Anterior cingulate cortex (tissue), 58 donors: Measurements from ENCODE around the gene SPAG5.

Source experiments
- DNase-seq, 58 donors: peaks; one replicate each; lab custom pipeline; 2025; lab: John Stamatoyannopoulos, UW

The SPAG5 gene

GRCh38 chr17:28547096-28547622, 51.7 kb downstream of the SPAG5 start:
- no peak for DNase-seq

GRCh38 chr17:28545787-28546415, 52.9 kb downstream of the SPAG5 start:
- no peak for DNase-seq

- no peak for DNase-seq
Measured at GRCh38 chr17:28545141-28545503, 53.7 kb downstream of the SPAG5 start.

- no peak for DNase-seq
Measured at GRCh38 chr17:28544402-28545140, 54.3 kb downstream of the SPAG5 start.

GRCh38 chr17:28541439-28541838, 57.4 kb downstream of the SPAG5 start:
- no peak for DNase-seq

GRCh38 chr17:28540231-28540630, 58.6 kb downstream of the SPAG5 start:
- DNase-seq: no peak

GRCh38 chr17:28538296-28538895, 60.4 kb downstream of the SPAG5 start:
- no peak for DNase-seq

- DNase-seq: no peak
Measured at GRCh38 chr17:28537219-28537610, 61.6 kb downstream of the SPAG5 start.

GRCh38 chr17:28536532-28537218, 62.1 kb downstream of the SPAG5 start:
- no peak for DNase-seq

- DNase-seq: no peak
Measured at GRCh38 chr17:28534740-28535375, 64.0 kb downstream of the SPAG5 start.

GRCh38 chr17:28533091-28533807, 65.6 kb downstream of the SPAG5 start:
- DNase-seq: no peak

- no peak for DNase-seq
Measured at GRCh38 chr17:28532050-28532960, 66.5 kb downstream of the SPAG5 start.

- DNase-seq: no peak
Measured at GRCh38 chr17:28530926-28531325, 67.9 kb downstream of the SPAG5 start.

GRCh38 chr17:28530250-28530649, 68.6 kb downstream of the SPAG5 start:
- DNase-seq: no peak

GRCh38 chr17:28529013-28529400, 69.8 kb downstream of the SPAG5 start:
- no peak for DNase-seq

GRCh38 chr17:28528327-28529012, 70.4 kb downstream of the SPAG5 start:
- DNase-seq: no peak

- no peak for DNase-seq
Measured at GRCh38 chr17:28527859-28528258, 71.0 kb downstream of the SPAG5 start.
